ENCODE measurements around the gene PRKAA1. TPM values are rescaled to one million over a fixed set of nuclear protein-coding genes. Genes with fewer than 3 reads are reported as not detected.

PRKAA1 gene
- total and polyA plus RNA-seq, 2 of the 13 experiments (the other 11 are each of a cell fraction or from before 2014, with no cell fraction given), result 36.6 to 58.0 TPM

DNA sequence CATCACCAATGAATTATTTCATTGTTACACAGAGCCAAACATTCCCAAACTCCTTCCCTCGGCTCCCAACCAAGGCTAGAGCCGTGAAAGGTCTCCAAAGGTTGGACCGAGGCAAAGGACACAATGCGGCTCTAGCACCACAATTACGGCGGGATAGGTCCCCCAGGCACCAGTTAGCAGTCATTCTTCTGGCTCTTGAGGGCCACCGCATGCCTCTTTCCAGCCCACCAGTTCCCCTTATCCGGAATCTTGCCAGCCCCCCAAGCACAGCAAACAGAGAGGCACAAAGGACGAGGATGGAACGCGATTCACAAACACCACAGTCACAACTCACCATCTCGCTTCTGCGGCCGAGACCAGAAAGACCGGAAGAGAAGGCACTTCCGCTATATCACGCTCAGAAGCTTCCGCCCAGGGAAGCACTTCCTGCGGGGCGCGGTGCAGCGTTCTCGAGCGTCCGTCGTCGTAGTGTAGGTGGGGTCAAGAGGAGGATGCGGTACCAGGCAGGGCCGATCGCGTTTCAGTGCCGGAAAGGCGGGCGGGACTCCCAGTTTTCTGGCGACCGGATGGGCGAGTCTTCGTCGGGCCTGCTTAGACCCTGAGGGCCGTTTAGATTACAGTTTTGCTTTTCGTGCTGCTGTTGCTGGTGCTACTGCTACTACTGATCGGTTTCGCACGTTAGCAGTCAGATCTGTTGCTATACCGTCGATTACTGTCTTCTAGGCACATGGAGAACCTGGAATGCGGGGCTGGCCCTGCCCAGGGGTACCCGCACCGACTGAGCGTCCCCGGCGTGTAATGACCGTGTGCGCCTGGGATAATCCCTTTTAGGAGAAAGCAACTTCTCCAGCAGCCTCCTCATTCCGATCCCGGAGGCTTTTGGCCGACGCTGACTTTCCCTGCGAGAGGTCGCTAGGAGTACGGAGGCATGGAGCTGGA is 36.9 kb upstream of the PRKAA1 start, which contains the start of gene RPL37 (continued):
- TF ChIP-seq SALL2 (CRISPR knock-in tag; IDR thresholded peaks at IDR 0.05) (peak; percentile 97), ZFP41 (CRISPR knock-in tag; IDR thresholded peaks at IDR 0.05; ENCODE audit: borderline replicate concordance) (no peak; the same call in 1 of the 2 replicates), PHF8 (CRISPR knock-in tag; IDR thresholded peaks at IDR 0.05) (peak; percentile 95), ZNF260 (CRISPR knock-in tag; IDR thresholded peaks at IDR 0.05; ENCODE audit: borderline replicate concordance, low read depth) (no peak), FOSL2 (CRISPR knock-in tag; IDR thresholded peaks at IDR 0.05) (peak; percentile 59), REXO4 (CRISPR knock-in tag; IDR thresholded peaks at IDR 0.05; ENCODE audit: borderline replicate concordance) (0 out of 2 replicates have a peak, but pooled peaks have one; percentile 48), ZKSCAN5 (CRISPR knock-in tag; IDR thresholded peaks at IDR 0.05) (no peak), GTF2F1 (IDR thresholded peaks at IDR 0.05; ENCODE audit: low read length) (no peak), SNRNP70 (IDR thresholded peaks at IDR 0.05; ENCODE audit: low read depth, low read length) (no peak), ZNF644 (CRISPR knock-in tag; IDR thresholded peaks at IDR 0.05; ENCODE audit: low read depth) (no peak), ZFP37 (CRISPR knock-in tag; IDR thresholded peaks at IDR 0.05; ENCODE audit: borderline replicate concordance) (peak; percentile 71; the same call in 1 of the 2 replicates), HDAC2 (CRISPR knock-in tag; IDR thresholded peaks at IDR 0.05) (peak; percentile 97), U2AF1 (optimal IDR thresholded peaks at IDR 0.05; ENCODE audit: low read depth, low read length) (peak; percentile 61), SRF (IDR thresholded peaks at IDR 0.05; ENCODE audit: low read depth, low read length) (peak; percentile 72; the same call in 1 of the 2 replicates), NFKB2 (CRISPR knock-in tag; IDR thresholded peaks at IDR 0.05; ENCODE audit: borderline replicate concordance) (peak; percentile 88; the same call in 1 of the 2 replicates), ZNF614 (CRISPR knock-in tag; IDR thresholded peaks at IDR 0.05; ENCODE audit: borderline replicate concordance) (peak; percentile 98), ZNF263 (CRISPR knock-in tag; IDR thresholded peaks at IDR 0.05) (peak; percentile 64; the same call in 1 of the 2 replicates), HNRNPLL (IDR thresholded peaks at IDR 0.05; ENCODE audit: low read depth, low read length, poor library complexity, severe bottlenecking) (peak; percentile 85), ZNF138 (CRISPR knock-in tag; IDR thresholded peaks at IDR 0.05; ENCODE audit: low read depth) (peak; percentile 89), ZNF850 (CRISPR knock-in tag; conservative IDR thresholded peaks at IDR 0.05) (no peak)
- TF ChIP-seq, protein P1, sequence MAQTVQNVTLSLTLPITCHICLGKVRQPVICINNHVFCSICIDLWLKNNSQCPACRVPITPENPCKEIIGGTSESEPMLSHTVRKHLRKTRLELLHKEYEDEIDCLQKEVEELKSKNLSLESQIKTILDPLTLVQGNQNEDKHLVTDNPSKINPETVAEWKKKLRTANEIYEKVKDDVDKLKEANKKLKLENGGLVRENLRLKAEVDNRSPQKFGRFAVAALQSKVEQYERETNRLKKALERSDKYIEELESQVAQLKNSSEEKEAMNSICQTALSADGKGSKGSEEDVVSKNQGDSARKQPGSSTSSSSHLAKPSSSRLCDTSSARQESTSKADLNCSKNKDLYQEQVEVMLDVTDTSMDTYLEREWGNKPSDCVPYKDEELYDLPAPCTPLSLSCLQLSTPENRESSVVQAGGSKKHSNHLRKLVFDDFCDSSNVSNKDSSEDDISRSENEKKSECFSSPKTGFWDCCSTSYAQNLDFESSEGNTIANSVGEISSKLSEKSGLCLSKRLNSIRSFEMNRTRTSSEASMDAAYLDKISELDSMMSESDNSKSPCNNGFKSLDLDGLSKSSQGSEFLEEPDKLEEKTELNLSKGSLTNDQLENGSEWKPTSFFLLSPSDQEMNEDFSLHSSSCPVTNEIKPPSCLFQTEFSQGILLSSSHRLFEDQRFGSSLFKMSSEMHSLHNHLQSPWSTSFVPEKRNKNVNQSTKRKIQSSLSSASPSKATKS (CRISPR knock-in tag; IDR thresholded peaks at IDR 0.05), result peak; percentile 82; the same call in 1 of the 2 replicates
- TF ChIP-seq, protein P2, sequence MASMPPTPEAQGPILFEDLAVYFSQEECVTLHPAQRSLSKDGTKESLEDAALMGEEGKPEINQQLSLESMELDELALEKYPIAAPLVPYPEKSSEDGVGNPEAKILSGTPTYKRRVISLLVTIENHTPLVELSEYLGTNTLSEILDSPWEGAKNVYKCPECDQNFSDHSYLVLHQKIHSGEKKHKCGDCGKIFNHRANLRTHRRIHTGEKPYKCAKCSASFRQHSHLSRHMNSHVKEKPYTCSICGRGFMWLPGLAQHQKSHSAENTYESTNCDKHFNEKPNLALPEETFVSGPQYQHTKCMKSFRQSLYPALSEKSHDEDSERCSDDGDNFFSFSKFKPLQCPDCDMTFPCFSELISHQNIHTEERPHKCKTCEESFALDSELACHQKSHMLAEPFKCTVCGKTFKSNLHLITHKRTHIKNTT (CRISPR knock-in tag; IDR thresholded peaks at IDR 0.05), result no peak
- TF ChIP-seq, protein P3, sequence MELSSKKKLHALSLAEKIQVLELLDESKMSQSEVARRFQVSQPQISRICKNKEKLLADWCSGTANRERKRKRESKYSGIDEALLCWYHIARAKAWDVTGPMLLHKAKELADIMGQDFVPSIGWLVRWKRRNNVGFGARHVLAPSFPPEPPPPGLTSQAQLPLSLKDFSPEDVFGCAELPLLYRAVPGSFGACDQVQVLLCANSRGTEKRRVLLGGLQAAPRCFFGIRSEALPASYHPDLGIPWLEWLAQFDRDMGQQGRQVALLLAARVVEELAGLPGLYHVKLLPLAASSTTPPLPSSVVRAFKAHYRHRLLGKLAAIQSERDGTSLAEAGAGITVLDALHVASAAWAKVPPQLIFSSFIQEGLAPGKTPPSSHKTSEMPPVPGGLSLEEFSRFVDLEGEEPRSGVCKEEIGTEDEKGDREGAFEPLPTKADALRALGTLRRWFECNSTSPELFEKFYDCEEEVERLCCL (CRISPR knock-in tag; IDR thresholded peaks at IDR 0.05; ENCODE audit: borderline replicate concordance), result peak; percentile 62
- TF ChIP-seq, protein P4, sequence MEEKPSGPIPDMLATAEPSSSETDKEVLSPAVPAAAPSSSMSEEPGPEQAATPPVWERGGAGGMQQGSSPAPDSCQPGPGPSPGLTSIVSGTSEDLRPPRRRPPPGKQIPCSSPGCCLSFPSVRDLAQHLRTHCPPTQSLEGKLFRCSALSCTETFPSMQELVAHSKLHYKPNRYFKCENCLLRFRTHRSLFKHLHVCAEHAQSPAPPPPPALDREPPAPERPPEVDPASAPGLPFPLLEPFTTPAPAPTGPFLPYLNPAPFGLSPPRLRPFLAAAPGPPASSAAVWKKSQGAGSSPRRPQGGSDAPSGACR (CRISPR knock-in tag; IDR thresholded peaks at IDR 0.05), result peak; percentile 95

Measured in HepG2 (cell line).